DND-41 (cell line): ENCODE data around the gene MIEN1.

Source experiments
- ATAC-seq: fragments of 200-7000 bp; cut with Tn5 transposase; 3 replicates; pipeline ENCODE4 v1.9.1; 2021; ENCODE audit warnings: low read depth; ENCODE audit not compliant: insufficient read depth
- DNase-seq: peaks from one replicate; pipeline ENCODE4 v3.0.0-alpha.2; 2020
- H2AFZ ChIP-seq: 2 replicates; pipeline ENCODE4 v1.6.0; 2012; ENCODE audit warnings: low read depth, low read length
- H3K27ac ChIP-seq: 2 replicates; pipeline ENCODE4 v1.5.1; 2012; ENCODE audit warnings: low read length, inconsistent platforms
- H3K27me3 ChIP-seq: fragments of 200-600 bp; sonication (generic); 2 replicates; pipeline ENCODE4 v1.6.0; 2012; ENCODE audit warnings: low read length, mild to moderate bottlenecking, inconsistent platforms; ENCODE audit not compliant: insufficient read depth, poor library complexity
- H3K36me3 ChIP-seq: 2 replicates; pipeline ENCODE4 v1.5.1; 2012; ENCODE audit warnings: low read length, inconsistent platforms; ENCODE audit not compliant: insufficient read depth
- H3K4me1 ChIP-seq: 2 replicates; pipeline ENCODE4 v1.5.1; 2012; ENCODE audit warnings: mild to moderate bottlenecking, low read length; ENCODE audit not compliant: insufficient read depth
- H3K4me2 ChIP-seq: 2 replicates; pipeline ENCODE4 v1.6.0; 2012; ENCODE audit warnings: mild to moderate bottlenecking, moderate library complexity, low read length, inconsistent platforms; ENCODE audit not compliant: insufficient read depth
- H3K4me3 ChIP-seq, 2 experiments: fragments of 200-600 bp in 1 of 2; shearing (Covaris generic) in 1 of 2; 2 replicates each; pipeline ENCODE4 v1.5.1; 2012 to 2016; ENCODE audit warnings: inconsistent platforms in 2 of 2, low read length in 2 of 2, mild to moderate bottlenecking in 2 of 2, low read depth in 1 of 2, moderate library complexity in 1 of 2
- H3K79me2 ChIP-seq: 2 replicates; pipeline ENCODE4 v1.6.0; 2012; ENCODE audit warnings: low read length, inconsistent platforms; ENCODE audit not compliant: insufficient read depth
- H3K9ac ChIP-seq: 2 replicates; pipeline ENCODE4 v1.6.0; 2012; ENCODE audit warnings: low read depth, mild to moderate bottlenecking, inconsistent platforms, low read length, moderate library complexity
- H3K9me3 ChIP-seq: 2 replicates; pipeline ENCODE4 v1.5.1; 2012; ENCODE audit warnings: low read length, moderate library complexity, mild to moderate bottlenecking, inconsistent platforms; ENCODE audit not compliant: insufficient read depth, severe bottlenecking
- H4K20me1 ChIP-seq: 2 replicates; pipeline ENCODE4 v1.6.0; 2012; ENCODE audit warnings: low read length; ENCODE audit not compliant: insufficient read depth
- EZH2 ChIP-seq: IDR thresholded peaks from 3 replicates; pipeline ENCODE4 v1.6.1; 2012; ENCODE audit warnings: borderline replicate concordance, low read depth, mild to moderate bottlenecking, moderate library complexity, low read length, inconsistent platforms; ENCODE audit not compliant: severe bottlenecking
- TF ChIP-seq, protein P1 (sequence below): IDR thresholded peaks from 2 replicates; pipeline ENCODE4 v1.5.1; 2012; ENCODE audit warnings: borderline replicate concordance, low read length, moderate library complexity, mild to moderate bottlenecking; ENCODE audit not compliant: poor library complexity, severe bottlenecking; ENCODE audit errors: extremely low read depth

MIEN1 gene, protein sequence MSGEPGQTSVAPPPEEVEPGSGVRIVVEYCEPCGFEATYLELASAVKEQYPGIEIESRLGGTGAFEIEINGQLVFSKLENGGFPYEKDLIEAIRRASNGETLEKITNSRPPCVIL

DNA sequence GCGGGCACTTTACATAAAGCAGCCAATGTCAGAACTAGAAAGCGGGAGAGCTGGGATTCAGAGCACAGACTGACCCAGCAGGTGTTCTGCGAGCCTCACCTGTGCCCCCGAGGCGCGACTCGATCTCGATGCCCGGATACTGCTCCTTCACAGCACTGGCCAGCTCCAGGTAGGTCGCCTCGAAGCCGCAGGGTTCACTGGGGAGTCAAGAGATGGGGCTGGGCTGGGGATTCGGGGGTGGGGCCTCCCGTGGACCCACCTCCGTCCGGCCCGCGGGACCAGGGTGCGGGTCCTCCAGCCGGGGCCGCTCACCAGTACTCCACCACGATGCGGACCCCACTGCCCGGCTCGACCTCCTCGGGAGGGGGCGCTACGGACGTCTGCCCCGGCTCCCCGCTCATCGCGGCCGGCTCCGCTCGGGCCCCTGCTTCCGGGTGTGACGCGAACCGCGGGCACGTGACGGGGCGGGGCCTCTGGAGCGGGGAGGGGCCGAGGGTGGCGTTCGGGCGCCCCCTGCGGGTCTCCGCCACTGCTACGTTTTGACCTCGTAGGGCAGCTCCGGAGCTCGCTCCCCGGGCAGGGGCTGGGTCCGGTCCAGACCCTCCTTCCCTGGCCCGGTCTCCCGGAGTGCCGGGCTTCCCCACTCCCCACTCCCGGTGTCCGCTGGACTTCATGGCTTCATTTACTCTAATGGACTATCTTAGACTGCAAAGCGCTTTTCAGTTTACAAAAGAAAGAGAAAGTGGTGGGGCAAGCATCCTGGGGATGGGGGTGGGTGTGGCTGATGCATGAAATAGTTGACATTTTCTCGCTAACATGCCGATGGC lies at the start of gene MIEN1:
Gene MIEN1 (minus strand): TSS at position 438 of the 827 bp plus-strand sequence. CDS start 37 bp downstream, at position 401.
- Histone ChIP-seq H3K27ac (peak within 1 kb of the TSS; percentile 78), H3K4me3 (peak within 1 kb of the TSS; percentile 69 to 93), H3K4me2 (peak within 1 kb of the TSS; percentile 99), H2AFZ (peak within 1 kb of the TSS; percentile 93), H3K9me3 (no peaks in the 10 kb centered on the region), H3K9ac (peak within 1 kb of the TSS; percentile 74), H3K4me1 (peaks cover 21% of the 10 kb centered on the region), H4K20me1 (peaks cover 4% of the 10 kb centered on the region; the same call in 1 of the 2 replicates), H3K79me2 (peaks cover 14% of the 10 kb centered on the region), H3K27me3 (no peaks in the 10 kb centered on the region), H3K36me3 (peaks cover 23% of the 10 kb centered on the region)
- no peak for TF ChIP-seq EZH2
- TF ChIP-seq, protein P1, sequence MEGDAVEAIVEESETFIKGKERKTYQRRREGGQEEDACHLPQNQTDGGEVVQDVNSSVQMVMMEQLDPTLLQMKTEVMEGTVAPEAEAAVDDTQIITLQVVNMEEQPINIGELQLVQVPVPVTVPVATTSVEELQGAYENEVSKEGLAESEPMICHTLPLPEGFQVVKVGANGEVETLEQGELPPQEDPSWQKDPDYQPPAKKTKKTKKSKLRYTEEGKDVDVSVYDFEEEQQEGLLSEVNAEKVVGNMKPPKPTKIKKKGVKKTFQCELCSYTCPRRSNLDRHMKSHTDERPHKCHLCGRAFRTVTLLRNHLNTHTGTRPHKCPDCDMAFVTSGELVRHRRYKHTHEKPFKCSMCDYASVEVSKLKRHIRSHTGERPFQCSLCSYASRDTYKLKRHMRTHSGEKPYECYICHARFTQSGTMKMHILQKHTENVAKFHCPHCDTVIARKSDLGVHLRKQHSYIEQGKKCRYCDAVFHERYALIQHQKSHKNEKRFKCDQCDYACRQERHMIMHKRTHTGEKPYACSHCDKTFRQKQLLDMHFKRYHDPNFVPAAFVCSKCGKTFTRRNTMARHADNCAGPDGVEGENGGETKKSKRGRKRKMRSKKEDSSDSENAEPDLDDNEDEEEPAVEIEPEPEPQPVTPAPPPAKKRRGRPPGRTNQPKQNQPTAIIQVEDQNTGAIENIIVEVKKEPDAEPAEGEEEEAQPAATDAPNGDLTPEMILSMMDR = peak; percentile 85
- ATAC-seq = peak; percentile 87
- peak; percentile 90 for DNase-seq

DNA sequence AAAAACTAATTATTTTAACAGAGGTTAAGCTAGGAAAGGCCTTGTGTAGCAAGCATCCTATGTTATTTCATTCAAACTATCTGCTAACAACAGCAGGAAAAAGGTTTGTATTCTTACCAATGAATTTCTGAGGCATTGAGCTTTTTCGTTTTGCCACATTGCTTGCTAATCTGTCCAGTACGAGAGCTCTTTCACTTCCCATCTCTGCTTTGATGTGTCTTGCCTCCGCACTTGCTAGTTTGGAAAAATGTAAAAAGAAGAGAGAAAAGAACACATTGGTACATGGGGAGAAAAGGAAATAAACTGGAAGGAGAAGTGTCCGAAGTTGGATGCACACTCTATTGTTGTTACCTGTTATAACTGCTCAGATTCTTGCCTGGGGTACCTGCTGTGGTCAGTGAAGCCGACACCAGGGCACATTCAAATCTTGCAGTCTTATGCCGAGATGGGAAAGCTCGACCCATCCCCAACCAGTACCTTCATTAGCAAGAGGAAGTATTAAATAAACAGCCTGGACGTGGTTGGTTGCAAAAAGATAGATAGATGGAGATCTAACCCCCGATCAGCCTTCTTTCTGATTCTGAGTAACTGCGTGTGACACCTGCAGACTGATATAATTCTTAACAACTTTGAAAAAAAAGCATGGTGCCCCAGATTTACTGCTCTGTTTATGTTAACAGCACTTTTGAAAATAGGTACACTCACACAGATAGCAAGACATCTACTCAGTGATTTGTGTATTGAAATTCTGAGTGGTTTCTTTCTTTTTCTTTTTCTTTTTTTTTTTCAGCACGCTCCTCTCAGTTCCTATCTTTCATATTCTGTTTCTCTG lies 47.4 kb upstream of the MIEN1 start:
- H3K27ac ChIP-seq = no peak overlapping the region
- TF ChIP-seq, protein P1 = no peak
- no peak for TF ChIP-seq EZH2
- H3K9ac ChIP-seq = no peak overlapping the region
- no peaks in the 10 kb centered on the region for H3K36me3 ChIP-seq
- H3K9me3 ChIP-seq = no peaks in the 10 kb centered on the region
- no peak overlapping the region for H3K4me3 ChIP-seq
- H3K79me2 ChIP-seq = no peaks in the 10 kb centered on the region
- DNase-seq (no peak), ATAC-seq (no peak)
- H4K20me1 ChIP-seq = no peaks in the 10 kb centered on the region
- H3K4me1 ChIP-seq = peaks cover 15% of the 10 kb centered on the region
- H3K4me2 ChIP-seq = no peak overlapping the region
- peaks cover 7% of the 10 kb centered on the region for H3K27me3 ChIP-seq
- no peak overlapping the region for H2AFZ ChIP-seq

DNA sequence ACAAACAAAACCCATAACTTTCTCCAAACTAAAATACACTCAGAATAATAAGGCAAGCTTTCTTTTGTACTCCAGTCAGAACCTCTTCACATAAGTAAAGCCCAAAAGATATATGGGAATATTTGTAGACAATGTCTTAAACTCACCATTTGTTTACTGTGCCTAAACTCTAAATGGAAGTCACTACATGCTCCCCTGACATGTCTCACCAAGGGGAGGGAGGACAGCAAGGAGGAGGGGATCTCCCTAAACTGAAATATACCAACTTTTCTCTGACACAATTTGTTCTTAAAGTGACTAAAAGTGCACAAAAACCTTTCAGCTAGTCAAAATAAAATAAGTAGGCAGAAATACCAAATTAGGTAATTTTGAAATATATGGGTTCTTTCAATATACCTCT lies 45.9 kb upstream of the MIEN1 start:
- H3K27me3 ChIP-seq = no peaks in the 10 kb centered on the region
- DNase-seq (no peak), ATAC-seq (no peak)
- H3K36me3 ChIP-seq = no peaks in the 10 kb centered on the region
- no peak overlapping the region for H3K4me2 ChIP-seq
- no peaks in the 10 kb centered on the region for H3K79me2 ChIP-seq
- no peak overlapping the region for H3K9ac ChIP-seq
- H3K27ac ChIP-seq = no peak overlapping the region
- TF ChIP-seq EZH2 = no peak
- TF ChIP-seq, protein P1 = no peak
- peaks cover 18% of the 10 kb centered on the region for H3K4me1 ChIP-seq
- H2AFZ ChIP-seq = no peak overlapping the region
- H3K9me3 ChIP-seq = no peaks in the 10 kb centered on the region
- H3K4me3 ChIP-seq = no peak overlapping the region
- H4K20me1 ChIP-seq = no peaks in the 10 kb centered on the region
